ENCODE measurements around the gene RBM17. TPM values are rescaled to one million over a fixed set of nuclear protein-coding genes. Genes with fewer than 3 reads are reported as not detected.

Gene RBM17
- total RNA-seq, 1 experiment from 2014 or later: 124 TPM

DNA sequence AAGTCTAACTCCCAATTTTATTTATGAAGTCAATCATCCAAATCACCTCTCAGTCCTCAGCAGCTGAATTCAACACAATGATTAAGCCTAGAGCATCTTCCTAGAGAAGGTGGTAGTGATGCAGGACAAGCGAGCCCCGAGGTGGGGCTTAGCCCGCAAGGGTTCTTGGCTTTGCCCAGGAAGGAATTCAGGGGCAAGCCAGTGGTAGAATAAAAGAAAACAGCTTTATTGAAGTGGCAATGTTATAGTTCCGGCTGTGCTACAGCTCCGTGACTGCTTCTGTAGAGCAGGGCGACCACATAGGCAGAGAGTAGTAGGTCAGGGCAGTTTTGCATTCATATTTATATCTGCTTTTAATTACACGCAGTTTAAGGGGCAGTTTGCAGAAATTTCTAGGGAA is 44.8 kb upstream of the RBM17 start:
- TF ChIP-seq, protein P1, sequence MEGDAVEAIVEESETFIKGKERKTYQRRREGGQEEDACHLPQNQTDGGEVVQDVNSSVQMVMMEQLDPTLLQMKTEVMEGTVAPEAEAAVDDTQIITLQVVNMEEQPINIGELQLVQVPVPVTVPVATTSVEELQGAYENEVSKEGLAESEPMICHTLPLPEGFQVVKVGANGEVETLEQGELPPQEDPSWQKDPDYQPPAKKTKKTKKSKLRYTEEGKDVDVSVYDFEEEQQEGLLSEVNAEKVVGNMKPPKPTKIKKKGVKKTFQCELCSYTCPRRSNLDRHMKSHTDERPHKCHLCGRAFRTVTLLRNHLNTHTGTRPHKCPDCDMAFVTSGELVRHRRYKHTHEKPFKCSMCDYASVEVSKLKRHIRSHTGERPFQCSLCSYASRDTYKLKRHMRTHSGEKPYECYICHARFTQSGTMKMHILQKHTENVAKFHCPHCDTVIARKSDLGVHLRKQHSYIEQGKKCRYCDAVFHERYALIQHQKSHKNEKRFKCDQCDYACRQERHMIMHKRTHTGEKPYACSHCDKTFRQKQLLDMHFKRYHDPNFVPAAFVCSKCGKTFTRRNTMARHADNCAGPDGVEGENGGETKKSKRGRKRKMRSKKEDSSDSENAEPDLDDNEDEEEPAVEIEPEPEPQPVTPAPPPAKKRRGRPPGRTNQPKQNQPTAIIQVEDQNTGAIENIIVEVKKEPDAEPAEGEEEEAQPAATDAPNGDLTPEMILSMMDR (conservative IDR thresholded peaks at IDR 0.05): no peak

More for the DNA sequence above, 44.8 kb upstream of the RBM17 start:
- Histone ChIP-seq H3K23me2 (ENCODE audit: insufficient read length, low read depth, low read length, poor library complexity, severe bottlenecking) (no peaks in the 10 kb centered on the region), H4K5ac (ENCODE audit: insufficient read length, low read depth, low read length) (no peak overlapping the region), H3K9ac (ENCODE audit: extremely low read depth, insufficient read length, low read length) (no peak overlapping the region), H3K4ac (ENCODE audit: low read depth, low read length) (no peak overlapping the region), H2AK5ac (ENCODE audit: insufficient read length, low read length) (no peak overlapping the region), H3K27me3 (ENCODE audit: insufficient read depth, low read length) (no peaks in the 10 kb centered on the region), H2BK120ac (ENCODE audit: low read depth, low read length, poor library complexity, severe bottlenecking) (no peak overlapping the region), H3K23ac (ENCODE audit: insufficient read length, low read depth, low read length) (no peak overlapping the region), H4K20me1 (ENCODE audit: control insufficient read depth, insufficient read depth, insufficient read length) (no peaks in the 10 kb centered on the region), H2BK15ac (ENCODE audit: low read depth, low read length) (no peak overlapping the region), H2AFZ (ENCODE audit: low read length) (no peak overlapping the region), H3K27ac (ENCODE audit: insufficient read length, low read depth, low read length) (no peak overlapping the region), H2BK20ac (ENCODE audit: low read depth, low read length, poor library complexity, severe bottlenecking) (no peak overlapping the region), H3K56ac (ENCODE audit: insufficient read length, low read depth, low read length) (no peak overlapping the region), H4K8ac (replicated peaks; ENCODE audit: insufficient read length, low read depth, low read length) (no peak overlapping the region), H4K91ac (ENCODE audit: insufficient read length, low read depth, low read length) (no peak overlapping the region), H3K18ac (ENCODE audit: insufficient read length, low read depth, low read length) (no peak overlapping the region), H3T11ph (ENCODE audit: low read length) (no peak overlapping the region), H3K79me2 (ENCODE audit: insufficient read depth, low read length) (no peaks in the 10 kb centered on the region), H3K79me1 (ENCODE audit: insufficient read depth, low read depth, low read length, poor library complexity, severe bottlenecking) (no peaks in the 10 kb centered on the region), H3K14ac (ENCODE audit: insufficient read depth, low read length) (no peak overlapping the region), H2BK12ac (ENCODE audit: insufficient read length, low read depth, low read length) (no peak overlapping the region), H2BK5ac (ENCODE audit: insufficient read length, low read length) (no peak overlapping the region), H3K9me3 (ENCODE audit: control insufficient read depth, low read depth, low read length) (no peaks in the 10 kb centered on the region), H3K4me2 (ENCODE audit: insufficient read depth, insufficient read length, low read length) (no peak overlapping the region), H3K4me1 (ENCODE audit: insufficient read depth, low read length) (no peaks in the 10 kb centered on the region)
- WGBS (ENCODE audit: extremely low coverage, insufficient read length, low lambda C conversion rate): no CpG with 5 or more reads among the region's 7 CpGs
- H3K36me3 Mint-ChIP-seq (ENCODE audit: insufficient read depth in 1 of 3, low read depth in 3 of 3): no peaks in the 10 kb centered on the region
- peaks cover 0 to 4% of the 10 kb centered on the region in 2 experiments; a peak in 1 of 4 replicates for H3K4me1 Mint-ChIP-seq
- peaks cover 14% of the 10 kb centered on the region for H3K27me3 Mint-ChIP-seq (ENCODE audit: low read depth)
- no peak overlapping the region for H3K4me3 Mint-ChIP-seq
- H3K27ac Mint-ChIP-seq: no peak overlapping the region
- no peaks in the 10 kb centered on the region; a peak in 1 of 5 replicates for H3K9me3 Mint-ChIP-seq
- DNase-seq: peak; percentile 9
